B cell (primary cell): Measurements from ENCODE around the gene PKDREJ.

Source experiments
- EZH2 ChIP-seq: IDR thresholded peaks from 2 replicates; pipeline ENCODE4 v1.6.1; 2012; ENCODE audit warnings: borderline replicate concordance, low read depth, mild to moderate bottlenecking, moderate library complexity, low read length; ENCODE audit not compliant: insufficient read depth, poor library complexity, severe bottlenecking
- TF ChIP-seq, protein P1 (sequence below): fragments of 200-600 bp; IDR thresholded peaks from one replicate; pipeline ENCODE4 v1.8.0; 2022; ENCODE audit warnings: antibody characterized with exemption, mild to moderate bottlenecking

DNA sequence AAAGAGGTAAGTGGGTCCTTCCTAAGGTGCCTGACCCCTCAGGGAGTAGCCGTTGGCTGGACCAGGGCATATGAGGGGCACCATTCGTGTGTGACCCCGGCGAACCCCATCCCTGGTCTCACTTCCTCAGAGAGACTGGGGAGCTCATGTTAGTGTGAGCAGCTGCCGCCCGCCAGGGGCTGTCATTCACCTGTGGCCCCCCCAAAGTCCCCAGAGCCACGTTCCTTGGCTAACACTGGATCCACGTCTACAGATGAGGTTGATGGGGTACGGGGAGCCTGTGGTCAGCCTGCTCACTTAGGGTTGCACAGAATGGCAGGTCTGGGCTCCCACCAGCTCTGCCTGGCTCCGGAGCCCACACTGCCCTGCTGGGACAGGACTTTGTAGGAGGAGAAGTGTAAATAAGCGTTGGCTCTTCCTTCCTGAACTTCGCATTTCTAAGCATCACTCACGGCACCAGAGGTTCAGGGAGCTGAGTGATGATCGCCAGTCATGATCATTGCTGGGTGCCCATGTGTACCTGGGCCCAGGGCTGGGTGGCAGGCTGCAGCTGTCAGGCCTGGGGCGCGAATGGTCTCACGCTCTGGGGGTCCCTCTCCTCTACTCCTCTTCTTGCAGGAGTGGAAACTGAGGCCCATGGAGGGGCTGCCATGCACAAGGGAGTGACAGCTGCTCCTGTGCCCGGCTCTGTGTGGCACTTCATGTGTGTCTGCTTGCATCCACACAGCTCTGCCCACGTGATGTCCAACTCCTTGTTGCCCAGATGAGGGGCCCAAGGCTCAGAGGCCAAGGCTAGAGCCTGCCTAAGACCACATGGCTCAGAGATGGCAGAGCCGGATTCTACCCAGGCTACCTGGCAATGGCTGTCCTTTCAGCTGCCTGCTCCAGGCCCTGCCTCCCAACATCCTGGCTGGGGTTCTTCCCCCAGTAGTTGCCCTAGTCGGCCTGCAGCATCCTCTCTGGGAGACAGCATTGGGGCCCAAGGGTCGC lies 15.8 kb upstream of the PKDREJ start:
- TF ChIP-seq, protein P1, sequence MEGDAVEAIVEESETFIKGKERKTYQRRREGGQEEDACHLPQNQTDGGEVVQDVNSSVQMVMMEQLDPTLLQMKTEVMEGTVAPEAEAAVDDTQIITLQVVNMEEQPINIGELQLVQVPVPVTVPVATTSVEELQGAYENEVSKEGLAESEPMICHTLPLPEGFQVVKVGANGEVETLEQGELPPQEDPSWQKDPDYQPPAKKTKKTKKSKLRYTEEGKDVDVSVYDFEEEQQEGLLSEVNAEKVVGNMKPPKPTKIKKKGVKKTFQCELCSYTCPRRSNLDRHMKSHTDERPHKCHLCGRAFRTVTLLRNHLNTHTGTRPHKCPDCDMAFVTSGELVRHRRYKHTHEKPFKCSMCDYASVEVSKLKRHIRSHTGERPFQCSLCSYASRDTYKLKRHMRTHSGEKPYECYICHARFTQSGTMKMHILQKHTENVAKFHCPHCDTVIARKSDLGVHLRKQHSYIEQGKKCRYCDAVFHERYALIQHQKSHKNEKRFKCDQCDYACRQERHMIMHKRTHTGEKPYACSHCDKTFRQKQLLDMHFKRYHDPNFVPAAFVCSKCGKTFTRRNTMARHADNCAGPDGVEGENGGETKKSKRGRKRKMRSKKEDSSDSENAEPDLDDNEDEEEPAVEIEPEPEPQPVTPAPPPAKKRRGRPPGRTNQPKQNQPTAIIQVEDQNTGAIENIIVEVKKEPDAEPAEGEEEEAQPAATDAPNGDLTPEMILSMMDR = no peak
- TF ChIP-seq EZH2 = no peak
